ENCODE data around the gene ATP2C1.

GRCh38 chr3:130960139-130960795, 66.4 kb downstream of the ATP2C1 start:
- TF ChIP-seq CTCF (IDR thresholded peaks at IDR 0.05) (no peak), EZH2 (IDR thresholded peaks at IDR 0.05; ENCODE audit: borderline replicate concordance, insufficient read depth, low read depth, low read length, poor library complexity, severe bottlenecking) (no peak)

Measured in B cell (primary cell).